Ishikawa (cell line): ENCODE data around the gene CTNNA1.

Experiments
- CREB1 ChIP-seq: IDR thresholded peaks from 2 replicates; pipeline ENCODE4 v1.6.1; 2012; ENCODE audit warnings: low read depth
- EGR1 ChIP-seq: IDR thresholded peaks from 2 replicates; pipeline ENCODE4 v1.6.1; 2012
- EP300 ChIP-seq: IDR thresholded peaks from 2 replicates; pipeline ENCODE4 v1.6.1; 2012; ENCODE audit warnings: borderline replicate concordance
- ZBTB7A ChIP-seq: IDR thresholded peaks from 2 replicates; pipeline ENCODE4 v1.6.1; 2012; ENCODE audit warnings: low read depth

DNA sequence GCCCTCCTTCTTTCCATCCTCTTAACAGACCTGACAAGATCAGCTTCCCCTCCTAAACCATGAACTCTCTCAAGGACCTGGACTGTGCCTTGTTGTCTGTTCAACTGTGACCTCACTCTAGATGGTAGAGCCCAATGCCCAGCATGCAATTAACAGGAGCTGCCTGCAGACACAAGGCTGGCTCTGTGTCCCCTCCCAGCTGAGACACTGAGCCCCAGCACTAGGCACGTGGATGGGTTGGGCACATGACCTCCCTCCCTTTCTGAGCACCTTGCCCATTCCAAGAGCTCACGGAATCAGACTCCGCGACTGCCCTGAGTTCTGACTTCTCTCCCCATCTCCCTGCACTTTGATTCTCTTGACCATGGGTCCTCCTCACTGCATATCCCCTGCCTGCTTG is 215.4 kb downstream of the CTNNA1 start:
- TF ChIP-seq ZBTB7A (no peak), EP300 (no peak), CREB1 (no peak), EGR1 (no peak)
